K562 (cell line): ENCODE data around the gene SAP30L.

Experiments
- CTCF ChIP-seq, 3 experiments: IDR thresholded peaks in 2 of 3; conservative IDR thresholded peaks in 1 of 3; 2 replicates each; pipeline ENCODE4 v1.5.1; 2011 to 2012; ENCODE audit warnings: low read length in 3 of 3, mild to moderate bottlenecking in 3 of 3, control low read depth in 2 of 3, improper control_type of control experiment in 1 of 3, inconsistent platforms in 1 of 3, low read depth in 1 of 3, mixed read lengths in 1 of 3, moderate library complexity in 1 of 3; ENCODE audit not compliant: insufficient read depth in 2 of 3
- HDAC2 ChIP-seq: fragments of 450-650 bp; IDR thresholded peaks from 2 replicates; pipeline ENCODE4 v1.6.1; 2016; ENCODE audit warnings: mild to moderate bottlenecking
- L3MBTL2 ChIP-seq: fragments of 450-650 bp; IDR thresholded peaks from 2 replicates; pipeline ENCODE4 v1.6.1; 2016; ENCODE audit warnings: mild to moderate bottlenecking, moderate library complexity
- MAFK ChIP-seq: IDR thresholded peaks from 2 replicates; pipeline ENCODE4 v1.6.1; 2011; ENCODE audit warnings: low read length, improper control_type of control experiment
- MXI1 ChIP-seq: IDR thresholded peaks from 2 replicates; pipeline ENCODE4 v1.6.1; 2011; ENCODE audit warnings: low read depth, mild to moderate bottlenecking, improper control_type of control experiment, low read length
- POLR2A ChIP-seq: fragments of 450-650 bp; conservative IDR thresholded peaks from 2 replicates; pipeline ENCODE4 v1.6.1; 2016
- ZNF253 ChIP-seq: fragments of 250-450 bp; sonication (Bioruptor Pico); conservative IDR thresholded peaks from 2 replicates; pipeline ENCODE4 v1.6.1; 2021; ENCODE audit warnings: mild to moderate bottlenecking
- ZNF316 ChIP-seq: fragments of 450-650 bp; IDR thresholded peaks from 2 replicates; pipeline ENCODE4 v1.6.1; 2016
- ZNF449 ChIP-seq: fragments of 250-450 bp; sonication (Bioruptor Pico); IDR thresholded peaks from 2 replicates; pipeline ENCODE4 v1.8.0; 2022; ENCODE audit warnings: moderate library complexity, mild to moderate bottlenecking, inconsistent platforms
- TF ChIP-seq, protein P1 (sequence below): fragments of 250-450 bp; sonication (Bioruptor Pico); IDR thresholded peaks from 2 replicates; pipeline ENCODE4 v1.5.1; 2021; ENCODE audit warnings: mild to moderate bottlenecking

DNA sequence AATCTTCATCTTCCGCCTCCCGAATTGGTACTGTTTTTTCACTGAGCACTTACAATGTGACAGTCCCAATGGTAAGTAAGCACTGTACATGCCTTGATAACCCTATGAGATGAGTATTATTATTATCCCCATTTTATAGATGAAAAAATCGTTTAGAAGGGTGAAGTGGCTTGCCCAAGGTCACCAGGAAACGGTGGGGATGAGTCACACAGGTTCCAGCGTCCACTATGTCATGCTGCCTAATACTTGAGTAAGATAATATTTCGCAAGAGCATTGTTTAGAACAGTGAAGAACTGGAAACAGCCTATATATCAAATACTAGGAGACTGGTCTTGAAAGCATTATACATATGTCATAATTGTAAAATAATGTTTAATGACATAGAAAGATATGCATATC lies 19.4 kb downstream of the SAP30L start:
- TF ChIP-seq CTCF (IDR thresholded peaks at IDR 0.05 in 2 of 3, conservative IDR thresholded peaks at IDR 0.05 in 1 of 3; ENCODE audit: insufficient read depth in 2 of 3, low read depth in 1 of 3, low read length in 3 of 3) (no peak), HDAC2 (no peak), L3MBTL2 (no peak), ZNF316 (no peak), ZNF449 (CRISPR knock-in tag) (no peak), MXI1 (no peak), MAFK (no peak), ZNF253 (CRISPR knock-in tag) (no peak), POLR2A (no peak)
- TF ChIP-seq, protein P1, sequence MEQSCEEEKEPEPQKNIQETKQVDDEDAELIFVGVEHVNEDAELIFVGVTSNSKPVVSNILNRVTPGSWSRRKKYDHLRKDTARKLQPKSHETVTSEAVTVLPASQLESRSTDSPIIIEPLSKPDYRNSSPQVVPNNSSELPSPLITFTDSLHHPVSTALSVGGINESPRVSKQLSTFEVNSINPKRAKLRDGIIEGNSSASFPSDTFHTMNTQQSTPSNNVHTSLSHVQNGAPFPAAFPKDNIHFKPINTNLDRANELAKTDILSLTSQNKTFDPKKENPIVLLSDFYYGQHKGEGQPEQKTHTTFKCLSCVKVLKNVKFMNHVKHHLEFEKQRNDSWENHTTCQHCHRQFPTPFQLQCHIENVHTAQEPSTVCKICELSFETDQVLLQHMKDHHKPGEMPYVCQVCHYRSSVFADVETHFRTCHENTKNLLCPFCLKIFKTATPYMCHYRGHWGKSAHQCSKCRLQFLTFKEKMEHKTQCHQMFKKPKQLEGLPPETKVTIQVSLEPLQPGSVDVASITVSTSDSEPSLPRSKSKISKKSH (CRISPR knock-in tag) = no peak
